ENCODE measurements around the gene TBC1D21. TPM values are rescaled to one million over a fixed set of nuclear protein-coding genes. Genes with fewer than 3 reads are reported as not detected.
A peak's percentile ranks its signal among the peaks of the same experiment; 100 is the strongest.

Gene TBC1D21
- polyA plus RNA-seq, 4 donors = not detected

DNA sequence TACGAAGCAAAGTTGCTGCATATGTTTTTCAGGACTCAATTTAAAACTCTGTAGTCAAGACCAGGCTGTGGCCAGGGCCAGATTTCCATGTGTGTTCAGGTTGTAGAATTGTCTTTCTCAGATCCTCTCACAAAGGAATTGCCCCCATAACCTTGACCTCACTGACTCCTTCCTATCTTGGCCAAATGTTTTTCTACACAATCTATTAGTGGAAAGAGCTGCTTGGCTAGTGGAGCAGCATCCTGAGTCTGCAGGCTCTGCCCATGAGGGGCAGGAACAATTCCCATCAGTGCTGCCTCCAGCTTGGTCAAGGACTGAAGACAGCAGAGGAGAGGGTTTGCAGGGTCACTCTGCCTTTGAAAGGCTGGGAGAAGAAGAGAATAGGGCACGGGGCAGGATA lies 6.9 kb upstream of the TBC1D21 start:
- DNase-seq (no peak), FAIRE-seq (no peak)
- Histone ChIP-seq H3K9me3 (ENCODE audit: control insufficient read depth in 2 of 2, insufficient read depth in 1 of 2, low read depth in 1 of 2, low read length in 1 of 2) (no peaks in the 10 kb centered on the region), H3K4me1 (ENCODE audit: control insufficient read depth in 3 of 3, insufficient read depth in 2 of 3, low read depth in 1 of 3, low read length in 2 of 3) (peaks cover 0 to 25% (median 3%) of the 10 kb centered on the region in 3 donors), H3K4me3 (ENCODE audit: low read depth in 1 of 3, low read length in 3 of 3) (no peak overlapping the region), H3K27ac (ENCODE audit: low read depth in 1 of 3, low read length in 2 of 3) (no peak overlapping the region), H3K36me3 (ENCODE audit: control insufficient read depth in 3 of 3, insufficient read depth in 2 of 3, low read depth in 1 of 3, low read length in 3 of 3) (no peaks in the 10 kb centered on the region), H3K27me3 (ENCODE audit: control insufficient read depth in 3 of 3, insufficient read depth in 3 of 3, low read length in 3 of 3) (peaks cover 0 to 7% (median 0%) of the 10 kb centered on the region in 3 donors)
- WGBS, 3 donors = 46 to 59% (median 48%) methylated on average over 2 of the region's 2 CpGs

DNA sequence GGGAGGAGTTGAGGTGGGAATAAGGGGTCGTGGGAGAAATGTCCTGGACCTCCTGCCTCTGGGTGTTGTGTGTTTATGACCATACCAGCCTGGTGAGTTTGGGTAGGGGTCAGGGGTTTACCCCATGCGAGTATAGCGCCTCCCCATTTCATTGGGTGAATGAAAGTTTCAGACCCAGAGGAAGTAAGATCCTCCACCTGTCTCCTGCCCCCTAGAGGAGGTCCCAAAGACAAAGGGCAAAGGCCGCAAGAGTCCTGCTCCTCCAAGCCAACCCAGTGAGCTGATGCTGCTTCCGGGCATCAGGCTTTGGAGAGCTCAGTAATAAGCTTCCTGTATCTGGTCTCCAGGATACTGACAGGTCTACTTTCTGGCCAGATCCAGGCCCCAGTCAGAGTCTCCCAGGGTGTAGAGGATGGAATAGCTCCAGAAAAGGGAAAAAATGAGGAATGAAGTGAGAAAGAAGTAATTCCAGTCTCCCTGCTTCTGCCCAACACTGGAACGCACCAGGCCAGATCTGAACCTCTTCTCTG lies 6.4 kb upstream of the TBC1D21 start:
- no peak overlapping the region for H3K27ac ChIP-seq (ENCODE audit: low read depth in 1 of 3, low read length in 2 of 3)
- H3K4me3 ChIP-seq (ENCODE audit: low read depth in 1 of 3, low read length in 3 of 3) = no peak overlapping the region
- H3K4me1 ChIP-seq (ENCODE audit: control insufficient read depth in 3 of 3, insufficient read depth in 2 of 3, low read depth in 1 of 3, low read length in 2 of 3) = peaks cover 0 to 29% (median 3%) of the 10 kb centered on the region in 3 donors
- no peaks in the 10 kb centered on the region for H3K9me3 ChIP-seq (ENCODE audit: control insufficient read depth in 2 of 2, insufficient read depth in 1 of 2, low read depth in 1 of 2, low read length in 1 of 2)
- 34 to 45% (median 43%) methylated on average over 6 of the region's 6 CpGs for WGBS, 3 donors
- H3K27me3 ChIP-seq (ENCODE audit: control insufficient read depth in 3 of 3, insufficient read depth in 3 of 3, low read length in 3 of 3) = peaks cover 0 to 7% (median 0%) of the 10 kb centered on the region in 3 donors
- FAIRE-seq = no peak
- DNase-seq = peak; percentile 16 to 37
- H3K36me3 ChIP-seq (ENCODE audit: control insufficient read depth in 3 of 3, insufficient read depth in 2 of 3, low read depth in 1 of 3, low read length in 3 of 3) = no peaks in the 10 kb centered on the region

DNA sequence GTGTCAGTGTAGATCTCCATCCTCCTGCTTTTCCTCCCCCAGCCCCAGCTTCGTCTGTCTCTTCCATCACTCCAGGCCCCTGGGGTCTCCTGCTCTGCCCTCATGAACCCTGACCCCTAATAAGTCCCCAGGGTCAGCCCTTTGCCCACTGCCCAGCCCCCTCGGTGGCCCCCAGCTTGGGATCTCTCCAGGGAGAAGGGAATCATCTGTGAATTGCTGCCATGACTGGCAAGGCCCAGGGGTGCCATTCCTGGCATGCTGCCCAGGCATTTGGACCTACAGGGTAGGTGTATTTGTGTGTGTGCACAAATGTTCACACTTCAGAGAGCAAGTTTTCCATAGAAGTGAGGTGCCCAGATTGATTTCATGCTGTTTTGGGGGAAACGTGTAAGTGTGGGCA lies 5.9 kb upstream of the TBC1D21 start:
- peaks cover 0 to 7% (median 0%) of the 10 kb centered on the region in 3 donors for H3K27me3 ChIP-seq (ENCODE audit: control insufficient read depth in 3 of 3, insufficient read depth in 3 of 3, low read length in 3 of 3)
- 42 to 62% (median 58%) methylated on average over 3 of the region's 3 CpGs for WGBS, 3 donors

DNA sequence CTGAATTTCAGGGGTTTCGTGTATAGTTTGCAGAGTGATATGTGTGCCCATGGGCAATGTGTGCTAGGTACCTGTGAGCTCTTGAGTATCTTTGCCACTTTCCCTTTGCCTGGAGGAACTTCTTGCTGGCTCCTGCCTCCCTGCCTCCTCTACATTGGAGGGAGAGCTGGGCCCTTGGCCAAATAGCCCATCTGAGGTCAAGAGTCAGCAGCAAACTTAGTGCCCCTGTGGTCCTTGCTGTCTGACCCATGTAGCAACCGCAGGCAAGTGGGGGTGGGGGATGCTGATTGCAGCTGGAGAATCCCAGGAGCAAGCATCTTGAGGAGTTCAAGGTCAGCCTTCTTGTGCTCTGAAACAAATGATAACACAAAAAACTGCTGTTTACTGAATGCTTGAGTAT lies 5.4 kb upstream of the TBC1D21 start:
- FAIRE-seq (no peak), DNase-seq (no peak)
- no peaks in the 10 kb centered on the region for H3K36me3 ChIP-seq (ENCODE audit: control insufficient read depth in 3 of 3, insufficient read depth in 2 of 3, low read depth in 1 of 3, low read length in 3 of 3)
- peaks cover 0 to 7% (median 0%) of the 10 kb centered on the region in 3 donors for H3K27me3 ChIP-seq (ENCODE audit: control insufficient read depth in 3 of 3, insufficient read depth in 3 of 3, low read length in 3 of 3)
- no peak overlapping the region for H3K4me3 ChIP-seq (ENCODE audit: low read depth in 1 of 3, low read length in 3 of 3)
- H3K27ac ChIP-seq (ENCODE audit: low read depth in 1 of 3, low read length in 2 of 3) = no peak overlapping the region
- no peaks in the 10 kb centered on the region for H3K9me3 ChIP-seq (ENCODE audit: control insufficient read depth in 2 of 2, insufficient read depth in 1 of 2, low read depth in 1 of 2, low read length in 1 of 2)
- WGBS, 3 donors = 72 to 90% (median 81%) methylated on average over 2 of the region's 2 CpGs
- H3K4me1 ChIP-seq (ENCODE audit: control insufficient read depth in 3 of 3, insufficient read depth in 2 of 3, low read depth in 1 of 3, low read length in 2 of 3) = peaks cover 0 to 32% (median 6%) of the 10 kb centered on the region in 3 donors

More for the DNA sequence above, 5.9 kb upstream of the TBC1D21 start:
- DNase-seq = no peak
- FAIRE-seq = no peak
- Histone ChIP-seq H3K9me3 (ENCODE audit: control insufficient read depth in 2 of 2, insufficient read depth in 1 of 2, low read depth in 1 of 2, low read length in 1 of 2) (no peaks in the 10 kb centered on the region), H3K36me3 (ENCODE audit: control insufficient read depth in 3 of 3, insufficient read depth in 2 of 3, low read depth in 1 of 3, low read length in 3 of 3) (no peaks in the 10 kb centered on the region), H3K27ac (ENCODE audit: low read depth in 1 of 3, low read length in 2 of 3) (no peak overlapping the region), H3K4me1 (ENCODE audit: control insufficient read depth in 3 of 3, insufficient read depth in 2 of 3, low read depth in 1 of 3, low read length in 2 of 3) (peaks cover 0 to 32% (median 6%) of the 10 kb centered on the region in 3 donors), H3K4me3 (ENCODE audit: low read depth in 1 of 3, low read length in 3 of 3) (no peak overlapping the region)

DNA sequence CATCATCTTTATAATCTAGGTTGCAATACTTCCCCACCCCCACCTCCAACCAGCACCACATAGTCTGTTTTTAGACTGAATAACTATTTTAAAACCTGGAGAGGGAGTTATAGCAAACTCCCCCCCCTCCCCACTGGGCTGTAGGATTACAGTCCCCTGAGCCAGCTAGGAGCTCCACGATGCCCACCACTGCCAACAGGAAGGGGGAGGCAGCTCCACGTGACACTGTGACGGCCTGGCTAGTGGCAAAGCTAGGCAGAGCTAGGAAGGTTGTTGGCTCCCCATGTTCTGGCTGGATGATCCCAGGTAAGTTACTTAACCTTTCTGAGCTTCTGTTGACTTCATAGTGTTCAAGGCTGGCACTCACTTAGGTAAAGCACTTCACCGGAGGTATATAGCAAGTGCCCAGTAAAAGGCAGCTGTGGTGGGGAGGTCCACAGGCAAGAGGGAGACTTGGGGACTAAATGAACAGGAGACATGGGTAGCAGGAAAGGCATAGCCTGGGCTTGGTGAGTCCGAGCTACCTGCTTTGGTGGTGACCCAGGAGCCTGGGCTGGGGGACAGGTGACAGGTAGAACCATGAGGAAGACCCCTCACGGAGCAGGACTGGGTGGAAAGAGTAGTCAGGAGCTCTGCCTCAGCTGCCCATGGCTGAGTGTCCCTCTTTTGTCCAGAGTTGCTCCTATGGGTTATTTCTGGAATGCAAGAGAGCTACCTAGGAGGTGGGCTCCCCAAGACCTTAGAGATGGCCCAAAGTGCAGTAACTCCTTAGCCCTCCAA lies 4.0 kb upstream of the TBC1D21 start:
- peaks cover 0 to 7% (median 0%) of the 10 kb centered on the region in 3 donors for H3K27me3 ChIP-seq (ENCODE audit: control insufficient read depth in 3 of 3, insufficient read depth in 3 of 3, low read length in 3 of 3)
- FAIRE-seq = no peak
- 74 to 95% (median 77%) methylated on average over 6 of the region's 6 CpGs for WGBS, 3 donors

DNA sequence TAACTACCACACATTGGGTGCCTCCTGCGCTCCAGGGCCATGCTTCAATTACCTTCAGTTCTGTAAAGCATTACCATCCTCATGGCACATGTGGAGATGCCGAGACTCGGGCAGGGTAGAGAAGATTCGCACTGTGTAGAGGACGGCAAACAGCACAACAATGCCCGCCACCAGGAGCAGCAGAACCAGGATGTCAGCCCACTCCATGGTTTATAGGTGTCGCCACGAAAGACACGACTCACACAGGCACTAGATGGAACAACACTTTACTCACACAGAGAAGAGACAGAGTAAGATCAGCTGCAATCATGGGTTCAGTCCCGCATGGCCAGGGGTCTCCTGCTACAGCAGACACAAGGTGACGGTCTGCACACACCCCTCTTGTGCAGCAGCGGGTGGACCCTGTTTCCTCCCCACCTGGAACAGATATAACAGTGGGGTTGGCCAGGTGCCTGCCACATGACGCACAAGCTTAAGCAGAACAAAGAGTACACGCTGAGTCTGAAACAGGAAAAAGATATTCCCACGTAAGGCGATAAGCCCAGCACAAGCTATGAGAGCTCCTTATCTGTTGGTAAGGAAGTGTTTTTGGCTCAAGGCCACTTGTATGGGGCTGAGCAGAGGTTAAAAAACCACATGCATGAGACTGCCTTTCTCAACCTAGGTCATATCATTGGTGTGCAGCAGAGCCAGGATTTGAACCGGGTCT lies 2.5 kb upstream of the TBC1D21 start:
- DNase-seq (peak; percentile 76 to 97), FAIRE-seq (no peak)
- peaks cover 0 to 8% (median 0%) of the 10 kb centered on the region in 3 donors for H3K27me3 ChIP-seq (ENCODE audit: control insufficient read depth in 3 of 3, insufficient read depth in 3 of 3, low read length in 3 of 3)
- peak overlapping the region in 1 of 3 donors; percentile 52 for H3K27ac ChIP-seq (ENCODE audit: low read depth in 1 of 3, low read length in 2 of 3)
- peaks cover 3 to 35% (median 6%) of the 10 kb centered on the region in 3 donors for H3K4me1 ChIP-seq (ENCODE audit: control insufficient read depth in 3 of 3, insufficient read depth in 2 of 3, low read depth in 1 of 3, low read length in 2 of 3)
- no peaks in the 10 kb centered on the region for H3K9me3 ChIP-seq (ENCODE audit: control insufficient read depth in 2 of 2, insufficient read depth in 1 of 2, low read depth in 1 of 2, low read length in 1 of 2)
- 17 to 46% (median 26%) methylated on average over 17 of the region's 17 CpGs for WGBS, 3 donors
- H3K36me3 ChIP-seq (ENCODE audit: control insufficient read depth in 3 of 3, insufficient read depth in 2 of 3, low read depth in 1 of 3, low read length in 3 of 3) = no peaks in the 10 kb centered on the region
- H3K4me3 ChIP-seq (ENCODE audit: low read depth in 1 of 3, low read length in 3 of 3) = no peak overlapping the region

More for the DNA sequence above, 4.0 kb upstream of the TBC1D21 start:
- Histone ChIP-seq H3K4me1 (ENCODE audit: control insufficient read depth in 3 of 3, insufficient read depth in 2 of 3, low read depth in 1 of 3, low read length in 2 of 3) (peaks cover 0 to 32% (median 6%) of the 10 kb centered on the region in 3 donors), H3K9me3 (ENCODE audit: control insufficient read depth in 2 of 2, insufficient read depth in 1 of 2, low read depth in 1 of 2, low read length in 1 of 2) (no peaks in the 10 kb centered on the region), H3K27ac (ENCODE audit: low read depth in 1 of 3, low read length in 2 of 3) (no peak overlapping the region), H3K4me3 (ENCODE audit: low read depth in 1 of 3, low read length in 3 of 3) (no peak overlapping the region), H3K36me3 (ENCODE audit: control insufficient read depth in 3 of 3, insufficient read depth in 2 of 3, low read depth in 1 of 3, low read length in 3 of 3) (no peaks in the 10 kb centered on the region)
- DNase-seq = no peak

DNA sequence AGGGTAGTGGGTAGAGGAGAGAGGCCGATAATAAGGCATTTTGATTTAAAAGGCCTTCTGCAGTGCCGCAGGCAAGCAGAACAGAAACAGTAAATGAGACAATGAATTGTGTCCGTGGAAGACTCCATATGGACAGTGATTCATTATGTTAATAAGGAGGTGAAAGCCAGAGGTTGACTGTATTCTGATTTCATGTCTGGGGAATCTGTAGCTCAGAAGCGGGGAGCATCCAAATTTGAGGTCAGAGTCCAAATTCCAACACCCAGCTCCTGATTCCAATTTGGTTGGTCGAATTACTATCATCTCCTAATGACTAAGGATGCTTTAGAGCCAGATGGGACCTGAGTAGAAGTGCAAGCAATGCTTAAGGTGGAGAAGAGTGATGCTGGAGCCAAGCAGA lies 1.0 kb upstream of the TBC1D21 start:
- no peak overlapping the region for H3K4me3 ChIP-seq (ENCODE audit: low read depth in 1 of 3, low read length in 3 of 3)
- H3K36me3 ChIP-seq (ENCODE audit: control insufficient read depth in 3 of 3, insufficient read depth in 2 of 3, low read depth in 1 of 3, low read length in 3 of 3) = no peaks in the 10 kb centered on the region
- DNase-seq (no peak), FAIRE-seq (no peak)
- 55 to 69% (median 57%) methylated on average over 5 of the region's 5 CpGs for WGBS, 3 donors
- H3K27ac ChIP-seq (ENCODE audit: low read depth in 1 of 3, low read length in 2 of 3) = no peak overlapping the region
- H3K27me3 ChIP-seq (ENCODE audit: control insufficient read depth in 3 of 3, insufficient read depth in 3 of 3, low read length in 3 of 3) = peaks cover 0 to 2% (median 0%) of the 10 kb centered on the region in 3 donors
- peaks cover 4 to 22% (median 6%) of the 10 kb centered on the region in 3 donors for H3K4me1 ChIP-seq (ENCODE audit: control insufficient read depth in 3 of 3, insufficient read depth in 2 of 3, low read depth in 1 of 3, low read length in 2 of 3)
- H3K9me3 ChIP-seq (ENCODE audit: control insufficient read depth in 2 of 2, insufficient read depth in 1 of 2, low read depth in 1 of 2, low read length in 1 of 2) = no peaks in the 10 kb centered on the region

DNA sequence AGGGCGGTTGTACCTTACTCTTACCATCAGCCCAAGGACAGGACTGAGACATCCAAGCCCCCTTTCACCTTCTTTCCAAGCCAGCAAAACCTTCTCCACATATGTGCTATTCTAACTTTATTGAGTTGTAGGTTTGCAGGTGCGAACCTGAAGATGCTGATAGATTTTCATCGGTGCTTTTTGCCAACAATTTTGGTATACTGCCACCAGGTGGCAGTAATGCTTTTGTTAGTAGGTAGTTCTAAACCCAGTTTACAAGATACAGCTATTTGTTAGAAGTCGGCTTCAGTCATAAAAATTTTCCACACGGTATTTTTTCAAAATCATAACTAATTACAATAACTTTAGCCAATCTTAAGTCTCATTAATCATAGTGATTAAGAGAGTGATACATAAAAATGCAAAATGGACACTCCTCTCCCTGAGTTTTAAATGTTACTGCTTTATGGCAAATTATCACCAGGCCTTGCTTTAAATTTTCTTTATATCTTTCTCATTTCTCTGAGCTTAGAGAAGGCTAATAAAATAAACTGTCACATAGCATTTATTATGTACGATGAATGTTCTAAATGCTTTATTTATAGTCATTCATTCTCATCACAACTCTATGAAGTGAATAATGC lies 636 bp downstream of the TBC1D21 start:
- no peaks in the 10 kb centered on the region for H3K36me3 ChIP-seq (ENCODE audit: control insufficient read depth in 3 of 3, insufficient read depth in 2 of 3, low read depth in 1 of 3, low read length in 3 of 3)
- FAIRE-seq (peak; percentile 33), DNase-seq (peak; percentile 72 to 84)
- H3K4me1 ChIP-seq (ENCODE audit: control insufficient read depth in 3 of 3, insufficient read depth in 2 of 3, low read depth in 1 of 3, low read length in 2 of 3) = peaks cover 4 to 22% (median 6%) of the 10 kb centered on the region in 3 donors
- 18 to 32% (median 24%) methylated on average over 6 of the region's 6 CpGs for WGBS, 3 donors
- peaks cover 0 to 2% (median 0%) of the 10 kb centered on the region in 3 donors for H3K27me3 ChIP-seq (ENCODE audit: control insufficient read depth in 3 of 3, insufficient read depth in 3 of 3, low read length in 3 of 3)
- H3K9me3 ChIP-seq (ENCODE audit: control insufficient read depth in 2 of 2, insufficient read depth in 1 of 2, low read depth in 1 of 2, low read length in 1 of 2) = no peaks in the 10 kb centered on the region
- H3K27ac ChIP-seq (ENCODE audit: low read depth in 1 of 3, low read length in 2 of 3) = no peak overlapping the region
- no peak overlapping the region for H3K4me3 ChIP-seq (ENCODE audit: low read depth in 1 of 3, low read length in 3 of 3)

All from small intestine (tissue), 7 donors.